Measurements from ENCODE around the gene KCNA1.

DNA sequence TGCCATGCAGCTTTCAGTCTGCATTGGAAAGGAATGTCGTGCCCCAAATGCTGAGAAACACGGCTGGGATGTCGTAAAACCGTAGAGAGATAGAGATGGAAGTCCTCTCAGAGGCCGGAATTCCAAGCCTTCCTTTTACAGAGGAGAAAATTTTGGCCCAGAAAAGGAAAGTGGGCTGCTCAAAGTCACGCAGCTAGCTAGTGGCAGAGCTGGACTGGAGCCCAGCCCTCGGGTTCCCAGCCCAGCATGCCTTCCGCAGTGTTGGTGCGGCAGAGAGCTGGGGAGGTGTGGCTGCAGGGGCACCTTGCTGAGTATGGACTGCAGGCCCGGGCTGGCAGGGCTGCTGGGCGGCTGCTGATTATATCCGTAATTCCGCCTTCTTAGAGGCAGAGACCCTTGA is 50.3 kb downstream of the KCNA1 start:
- TF ChIP-seq, protein P1, sequence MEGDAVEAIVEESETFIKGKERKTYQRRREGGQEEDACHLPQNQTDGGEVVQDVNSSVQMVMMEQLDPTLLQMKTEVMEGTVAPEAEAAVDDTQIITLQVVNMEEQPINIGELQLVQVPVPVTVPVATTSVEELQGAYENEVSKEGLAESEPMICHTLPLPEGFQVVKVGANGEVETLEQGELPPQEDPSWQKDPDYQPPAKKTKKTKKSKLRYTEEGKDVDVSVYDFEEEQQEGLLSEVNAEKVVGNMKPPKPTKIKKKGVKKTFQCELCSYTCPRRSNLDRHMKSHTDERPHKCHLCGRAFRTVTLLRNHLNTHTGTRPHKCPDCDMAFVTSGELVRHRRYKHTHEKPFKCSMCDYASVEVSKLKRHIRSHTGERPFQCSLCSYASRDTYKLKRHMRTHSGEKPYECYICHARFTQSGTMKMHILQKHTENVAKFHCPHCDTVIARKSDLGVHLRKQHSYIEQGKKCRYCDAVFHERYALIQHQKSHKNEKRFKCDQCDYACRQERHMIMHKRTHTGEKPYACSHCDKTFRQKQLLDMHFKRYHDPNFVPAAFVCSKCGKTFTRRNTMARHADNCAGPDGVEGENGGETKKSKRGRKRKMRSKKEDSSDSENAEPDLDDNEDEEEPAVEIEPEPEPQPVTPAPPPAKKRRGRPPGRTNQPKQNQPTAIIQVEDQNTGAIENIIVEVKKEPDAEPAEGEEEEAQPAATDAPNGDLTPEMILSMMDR (IDR thresholded peaks at IDR 0.05; ENCODE audit: insufficient read depth, low read length) = no peak
- TF ChIP-seq POLR2AphosphoS5 (IDR thresholded peaks at IDR 0.05; ENCODE audit: low read depth) = no peak
- TF ChIP-seq, protein P2, sequence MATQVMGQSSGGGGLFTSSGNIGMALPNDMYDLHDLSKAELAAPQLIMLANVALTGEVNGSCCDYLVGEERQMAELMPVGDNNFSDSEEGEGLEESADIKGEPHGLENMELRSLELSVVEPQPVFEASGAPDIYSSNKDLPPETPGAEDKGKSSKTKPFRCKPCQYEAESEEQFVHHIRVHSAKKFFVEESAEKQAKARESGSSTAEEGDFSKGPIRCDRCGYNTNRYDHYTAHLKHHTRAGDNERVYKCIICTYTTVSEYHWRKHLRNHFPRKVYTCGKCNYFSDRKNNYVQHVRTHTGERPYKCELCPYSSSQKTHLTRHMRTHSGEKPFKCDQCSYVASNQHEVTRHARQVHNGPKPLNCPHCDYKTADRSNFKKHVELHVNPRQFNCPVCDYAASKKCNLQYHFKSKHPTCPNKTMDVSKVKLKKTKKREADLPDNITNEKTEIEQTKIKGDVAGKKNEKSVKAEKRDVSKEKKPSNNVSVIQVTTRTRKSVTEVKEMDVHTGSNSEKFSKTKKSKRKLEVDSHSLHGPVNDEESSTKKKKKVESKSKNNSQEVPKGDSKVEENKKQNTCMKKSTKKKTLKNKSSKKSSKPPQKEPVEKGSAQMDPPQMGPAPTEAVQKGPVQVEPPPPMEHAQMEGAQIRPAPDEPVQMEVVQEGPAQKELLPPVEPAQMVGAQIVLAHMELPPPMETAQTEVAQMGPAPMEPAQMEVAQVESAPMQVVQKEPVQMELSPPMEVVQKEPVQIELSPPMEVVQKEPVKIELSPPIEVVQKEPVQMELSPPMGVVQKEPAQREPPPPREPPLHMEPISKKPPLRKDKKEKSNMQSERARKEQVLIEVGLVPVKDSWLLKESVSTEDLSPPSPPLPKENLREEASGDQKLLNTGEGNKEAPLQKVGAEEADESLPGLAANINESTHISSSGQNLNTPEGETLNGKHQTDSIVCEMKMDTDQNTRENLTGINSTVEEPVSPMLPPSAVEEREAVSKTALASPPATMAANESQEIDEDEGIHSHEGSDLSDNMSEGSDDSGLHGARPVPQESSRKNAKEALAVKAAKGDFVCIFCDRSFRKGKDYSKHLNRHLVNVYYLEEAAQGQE (IDR thresholded peaks at IDR 0.05; ENCODE audit: insufficient replicate concordance, low read depth) = no peak

All from HL-60 (cell line).